ENCODE data around the gene LMAN2. TPM values are rescaled to one million over a fixed set of nuclear protein-coding genes. Genes with fewer than 3 reads are reported as not detected.
"Not testable (repeated sequence)": the region's sequence is repeated elsewhere in the genome, so short reads cannot be mapped to it uniquely, and the experiment has no call there.

Gene LMAN2
- total RNA-seq, 4 donors from 2014 or later: 119 to 191 (median 160) TPM

DNA sequence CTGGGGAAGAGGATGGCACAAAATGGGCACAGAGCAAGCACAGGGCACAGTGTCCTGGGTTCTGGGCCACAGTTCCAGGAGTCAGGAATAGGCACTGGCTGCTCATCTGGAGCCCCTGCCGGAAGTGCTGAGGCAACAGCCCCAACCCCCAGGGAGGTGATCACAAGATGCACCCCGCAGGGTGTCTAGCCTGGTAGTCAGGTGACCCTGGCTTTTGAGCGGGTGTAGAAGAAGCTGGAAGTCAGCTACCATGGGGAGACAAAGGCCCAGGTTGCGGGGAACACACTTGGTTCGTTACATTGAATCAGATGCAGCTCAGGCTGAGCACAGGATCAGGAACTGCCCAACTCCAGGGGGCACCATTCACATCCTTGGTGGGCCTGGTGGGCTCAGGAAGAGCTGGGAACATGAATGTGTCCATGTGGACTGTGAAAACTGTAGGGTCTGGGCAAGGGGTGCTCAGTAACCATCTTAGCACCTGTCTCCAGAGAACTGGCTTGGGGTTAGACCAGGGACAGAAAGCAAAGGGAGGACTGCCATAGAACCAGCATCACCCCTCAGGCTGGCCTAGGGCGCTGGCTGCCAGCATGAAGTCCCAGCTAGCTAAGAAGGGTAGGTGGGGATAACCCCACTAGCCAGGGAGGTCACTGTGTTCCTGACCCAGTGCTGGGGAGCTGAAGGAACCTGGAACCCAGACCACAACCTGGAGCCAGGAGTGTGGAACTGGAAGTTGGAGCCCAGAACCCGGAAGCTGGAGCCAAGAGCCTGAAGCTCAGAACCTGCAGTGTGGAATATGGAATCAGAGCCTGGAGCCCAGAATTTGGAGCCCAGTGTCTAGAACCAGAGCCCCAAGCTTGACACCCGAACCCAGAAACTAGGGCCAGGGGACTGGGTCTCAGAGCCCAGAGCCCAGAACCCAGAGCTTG, 26.6 kb upstream of the LMAN2 start:
- H3K4me3 ChIP-seq: no peak overlapping the region

GRCh38 chr5:177376107-177376506, 24.6 kb upstream of the LMAN2 start:
- Histone ChIP-seq H3K4me1 (peaks cover 28% of the 10 kb centered on the region), H3K4me3 (no peak overlapping the region), H3K27ac (no peak overlapping the region), H3K36me3 (no peaks in the 10 kb centered on the region), H3K9me3 (no peaks in the 10 kb centered on the region), H3K27me3 (no peaks in the 10 kb centered on the region)
- TF ChIP-seq POLR2AphosphoS5 (IDR thresholded peaks at IDR 0.05) (no peak), EP300 (IDR thresholded peaks at IDR 0.05) (no peak), POLR2A (IDR thresholded peaks at IDR 0.05) (no peak)
- TF ChIP-seq, protein P1, sequence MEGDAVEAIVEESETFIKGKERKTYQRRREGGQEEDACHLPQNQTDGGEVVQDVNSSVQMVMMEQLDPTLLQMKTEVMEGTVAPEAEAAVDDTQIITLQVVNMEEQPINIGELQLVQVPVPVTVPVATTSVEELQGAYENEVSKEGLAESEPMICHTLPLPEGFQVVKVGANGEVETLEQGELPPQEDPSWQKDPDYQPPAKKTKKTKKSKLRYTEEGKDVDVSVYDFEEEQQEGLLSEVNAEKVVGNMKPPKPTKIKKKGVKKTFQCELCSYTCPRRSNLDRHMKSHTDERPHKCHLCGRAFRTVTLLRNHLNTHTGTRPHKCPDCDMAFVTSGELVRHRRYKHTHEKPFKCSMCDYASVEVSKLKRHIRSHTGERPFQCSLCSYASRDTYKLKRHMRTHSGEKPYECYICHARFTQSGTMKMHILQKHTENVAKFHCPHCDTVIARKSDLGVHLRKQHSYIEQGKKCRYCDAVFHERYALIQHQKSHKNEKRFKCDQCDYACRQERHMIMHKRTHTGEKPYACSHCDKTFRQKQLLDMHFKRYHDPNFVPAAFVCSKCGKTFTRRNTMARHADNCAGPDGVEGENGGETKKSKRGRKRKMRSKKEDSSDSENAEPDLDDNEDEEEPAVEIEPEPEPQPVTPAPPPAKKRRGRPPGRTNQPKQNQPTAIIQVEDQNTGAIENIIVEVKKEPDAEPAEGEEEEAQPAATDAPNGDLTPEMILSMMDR (IDR thresholded peaks at IDR 0.05): no peak
- no peak for DNase-seq (ENCODE audit: low spot score in 2 of 2)
- 85% methylated on average over 11 of the region's 11 CpGs for WGBS

More for the DNA sequence above, 26.6 kb upstream of the LMAN2 start:
- Histone ChIP-seq H3K27me3 (no peaks in the 10 kb centered on the region), H3K27ac (no peak overlapping the region), H3K36me3 (no peaks in the 10 kb centered on the region), H3K4me1 (peaks cover 16% of the 10 kb centered on the region), H3K9me3 (no peaks in the 10 kb centered on the region)
- no peak for DNase-seq (ENCODE audit: low spot score in 2 of 2)
- WGBS: 68% methylated on average over 3 of the region's 8 CpGs
- TF ChIP-seq, protein P1 (IDR thresholded peaks at IDR 0.05): no peak
- TF ChIP-seq POLR2AphosphoS5 (IDR thresholded peaks at IDR 0.05) (no peak), EP300 (IDR thresholded peaks at IDR 0.05) (no peak), POLR2A (IDR thresholded peaks at IDR 0.05) (no peak)

- H3K27me3 ChIP-seq; H3K9me3 ChIP-seq; H3K4me3 ChIP-seq; DNase-seq (ENCODE audit: low spot score in 2 of 2); H3K36me3 ChIP-seq; H3K27ac ChIP-seq: not testable (repeated sequence)
- 82% methylated on average over 5 of the region's 5 CpGs for WGBS
- H3K4me1 ChIP-seq: peaks cover 32% of the 10 kb centered on the region
These were observed 24.0 kb upstream of the LMAN2 start for GRCh38 chr5:177375516-177375915.

DNA sequence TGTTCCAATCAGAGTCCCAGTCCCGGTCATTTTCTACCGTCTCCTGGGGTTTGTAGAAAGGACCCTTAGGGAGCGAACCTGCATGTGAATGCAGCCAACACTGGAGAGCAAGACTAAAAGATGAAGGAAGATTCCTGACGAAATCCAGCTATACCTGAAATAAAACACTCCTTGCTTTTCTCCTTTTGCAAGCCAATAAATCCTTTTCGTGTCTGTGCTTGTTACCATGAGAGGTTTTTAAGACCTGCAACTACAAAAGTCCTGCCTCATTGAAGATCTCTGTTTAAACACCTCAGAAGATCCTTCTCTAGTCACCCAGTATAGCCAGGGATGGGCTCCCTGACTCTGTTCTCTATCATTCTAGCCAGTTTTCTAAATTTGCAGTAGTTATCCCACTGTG, 22.7 kb upstream of the LMAN2 start:
- peaks cover 45% of the 10 kb centered on the region for H3K4me1 ChIP-seq
- TF ChIP-seq POLR2AphosphoS5 (IDR thresholded peaks at IDR 0.05): no peak
- TF ChIP-seq, protein P1 (IDR thresholded peaks at IDR 0.05): no peak
- no peak for TF ChIP-seq EP300 (IDR thresholded peaks at IDR 0.05)
- TF ChIP-seq POLR2A (IDR thresholded peaks at IDR 0.05): no peak
- DNase-seq (ENCODE audit: low spot score in 2 of 2): no peak
- H3K27me3 ChIP-seq: no peaks in the 10 kb centered on the region
- peak overlapping the region; percentile 75 for H3K27ac ChIP-seq
- H3K36me3 ChIP-seq: no peaks in the 10 kb centered on the region
- no peak overlapping the region for H3K4me3 ChIP-seq
- WGBS: 46% methylated on average over 5 of the region's 5 CpGs
- H3K9me3 ChIP-seq: no peaks in the 10 kb centered on the region

DNA sequence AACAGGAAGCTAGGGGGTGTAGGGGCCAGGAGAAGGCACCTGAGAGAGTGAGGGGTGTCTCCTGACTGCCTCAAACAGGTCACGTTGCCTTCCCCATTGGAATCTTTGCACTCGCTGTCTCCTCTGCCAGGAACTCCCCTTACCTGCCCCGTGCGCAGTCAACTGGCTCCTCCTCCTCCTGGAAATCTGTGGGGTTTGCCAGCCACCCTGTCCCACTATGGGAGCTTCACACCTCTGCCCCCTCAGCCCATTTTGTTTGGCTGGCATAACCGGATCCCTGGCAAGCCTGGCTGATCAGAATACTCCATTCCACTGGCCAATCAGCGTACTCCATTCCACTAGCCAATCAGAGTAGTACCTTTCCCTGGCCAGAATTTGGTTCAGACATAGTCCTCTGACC, 22.3 kb upstream of the LMAN2 start:
- Histone ChIP-seq H3K27ac (peak overlapping the region; percentile 75), H3K4me1 (peaks cover 49% of the 10 kb centered on the region), H3K4me3 (no peak overlapping the region), H3K9me3 (no peaks in the 10 kb centered on the region), H3K27me3 (no peaks in the 10 kb centered on the region), H3K36me3 (no peaks in the 10 kb centered on the region)
- DNase-seq (ENCODE audit: low spot score in 2 of 2): no peak
- WGBS: 55% methylated on average over 5 of the region's 6 CpGs
- TF ChIP-seq POLR2A (IDR thresholded peaks at IDR 0.05) (no peak), EP300 (IDR thresholded peaks at IDR 0.05) (no peak), POLR2AphosphoS5 (IDR thresholded peaks at IDR 0.05) (no peak)
- TF ChIP-seq, protein P1 (IDR thresholded peaks at IDR 0.05): no peak

Measured in suprapubic skin (tissue), 4 donors.